ENCODE data around the gene MIB2. TPM values are rescaled to one million over a fixed set of nuclear protein-coding genes. Genes with fewer than 3 reads are reported as not detected.
A peak's percentile ranks its signal among the peaks of the same experiment; 100 is the strongest.

MIB2 gene
- total RNA-seq, 4 donors from 2014 or later = 33.6 to 99.9 (median 74.6) TPM

DNA sequence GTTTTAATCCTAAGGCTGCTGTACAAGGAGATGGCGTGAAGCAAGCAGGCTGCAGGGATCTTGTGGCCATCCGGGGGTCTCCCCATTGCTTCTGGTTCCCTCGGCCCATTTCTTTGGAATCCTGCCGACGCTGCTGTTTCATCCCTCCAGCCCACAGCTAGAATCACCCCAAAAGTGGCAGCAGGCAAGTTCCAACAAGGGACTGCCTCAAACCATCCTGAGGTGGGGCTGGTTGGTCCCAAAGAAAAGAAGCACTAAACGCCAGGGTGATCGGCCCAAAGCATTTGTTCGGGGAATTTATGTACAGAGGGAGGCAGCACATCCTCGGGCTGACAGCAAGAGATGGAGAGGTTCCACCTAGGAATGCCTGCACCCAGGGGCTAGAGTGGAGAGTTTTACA, 4.5 kb upstream of the MIB2 start:
- TF ChIP-seq EP300 (IDR thresholded peaks at IDR 0.05) (no peak), POLR2A (IDR thresholded peaks at IDR 0.05; ENCODE audit: low read depth) (no peak), POLR2AphosphoS5 (IDR thresholded peaks at IDR 0.05) (no peak)
- TF ChIP-seq, protein P1, sequence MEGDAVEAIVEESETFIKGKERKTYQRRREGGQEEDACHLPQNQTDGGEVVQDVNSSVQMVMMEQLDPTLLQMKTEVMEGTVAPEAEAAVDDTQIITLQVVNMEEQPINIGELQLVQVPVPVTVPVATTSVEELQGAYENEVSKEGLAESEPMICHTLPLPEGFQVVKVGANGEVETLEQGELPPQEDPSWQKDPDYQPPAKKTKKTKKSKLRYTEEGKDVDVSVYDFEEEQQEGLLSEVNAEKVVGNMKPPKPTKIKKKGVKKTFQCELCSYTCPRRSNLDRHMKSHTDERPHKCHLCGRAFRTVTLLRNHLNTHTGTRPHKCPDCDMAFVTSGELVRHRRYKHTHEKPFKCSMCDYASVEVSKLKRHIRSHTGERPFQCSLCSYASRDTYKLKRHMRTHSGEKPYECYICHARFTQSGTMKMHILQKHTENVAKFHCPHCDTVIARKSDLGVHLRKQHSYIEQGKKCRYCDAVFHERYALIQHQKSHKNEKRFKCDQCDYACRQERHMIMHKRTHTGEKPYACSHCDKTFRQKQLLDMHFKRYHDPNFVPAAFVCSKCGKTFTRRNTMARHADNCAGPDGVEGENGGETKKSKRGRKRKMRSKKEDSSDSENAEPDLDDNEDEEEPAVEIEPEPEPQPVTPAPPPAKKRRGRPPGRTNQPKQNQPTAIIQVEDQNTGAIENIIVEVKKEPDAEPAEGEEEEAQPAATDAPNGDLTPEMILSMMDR (IDR thresholded peaks at IDR 0.05) = no peak
- 65% methylated on average over 9 of the region's 9 CpGs for WGBS
- H3K4me3 ChIP-seq = no peak overlapping the region
- no peaks in the 10 kb centered on the region for H3K36me3 ChIP-seq
- no peak for DNase-seq (ENCODE audit: extremely low spot score)
- no peaks in the 10 kb centered on the region for H3K27me3 ChIP-seq
- intact Hi-C loops (cut with DNase I) = no loop called here
- H3K9me3 ChIP-seq = no peaks in the 10 kb centered on the region
- peaks cover 15 to 24% (median 21%) of the 10 kb centered on the region in 4 donors for H3K4me1 ChIP-seq
- H3K27ac ChIP-seq (replicated peaks in 1 of 4) = peak overlapping the region in 3 of 4 donors; percentile 16 to 63 (median 28)

DNA sequence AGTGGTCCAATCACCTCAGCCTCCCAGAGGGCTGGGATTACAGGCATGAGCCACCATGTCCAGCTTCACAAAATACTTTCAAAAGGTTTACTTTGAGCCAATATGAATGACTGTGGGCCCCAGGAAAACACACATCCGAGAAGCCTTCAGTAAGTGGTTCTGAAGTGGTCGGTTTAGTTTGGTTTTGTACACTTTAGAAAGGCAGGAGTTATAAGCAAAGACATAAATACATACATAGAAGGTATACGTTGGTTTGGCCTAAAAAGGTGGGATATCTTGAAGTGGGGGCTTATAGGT, 3.2 kb upstream of the MIB2 start:
- WGBS = 88% methylated on average over 3 of the region's 3 CpGs
- Histone ChIP-seq H3K27ac (replicated peaks in 1 of 4) (peak overlapping the region in 1 of 4 donors; percentile 63), H3K4me3 (no peak overlapping the region), H3K9me3 (no peaks in the 10 kb centered on the region), H3K4me1 (peaks cover 22 to 34% (median 30%) of the 10 kb centered on the region in 4 donors), H3K36me3 (peaks cover 0 to under 1% (median 0%) of the 10 kb centered on the region in 4 donors), H3K27me3 (no peaks in the 10 kb centered on the region)
- no peak for DNase-seq (ENCODE audit: extremely low spot score)
- intact Hi-C loops (cut with DNase I) = no loop called here
- TF ChIP-seq POLR2A (IDR thresholded peaks at IDR 0.05; ENCODE audit: low read depth) (no peak), EP300 (IDR thresholded peaks at IDR 0.05) (no peak), POLR2AphosphoS5 (IDR thresholded peaks at IDR 0.05) (no peak)
- TF ChIP-seq, protein P1 (IDR thresholded peaks at IDR 0.05) = no peak

DNA sequence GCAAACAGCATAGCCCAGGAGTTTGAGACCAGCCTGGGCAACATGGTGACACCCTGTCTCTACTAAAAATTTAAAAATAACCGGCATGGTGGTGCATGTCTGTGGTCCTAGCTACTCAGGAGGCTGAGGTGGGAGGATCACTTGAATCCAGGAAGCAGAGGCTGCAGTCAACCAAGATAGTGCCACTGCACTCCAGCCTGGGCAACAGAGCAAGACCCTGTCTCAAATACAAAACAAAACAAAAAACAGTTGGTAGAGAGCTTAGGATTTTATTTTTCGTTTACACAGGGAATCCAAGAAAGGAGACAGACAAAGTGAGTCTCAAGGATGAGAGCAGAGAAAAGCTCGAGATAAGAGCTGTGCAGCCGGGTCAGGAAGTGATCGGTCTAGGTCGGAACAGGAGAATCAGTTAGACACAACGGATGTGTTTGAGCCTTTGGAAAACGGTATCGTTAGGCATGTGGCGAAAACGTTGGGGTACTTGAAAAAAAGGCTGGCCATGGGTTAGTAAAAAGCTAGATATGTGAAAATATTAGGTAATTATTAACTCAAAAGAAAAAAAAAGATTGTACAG, 1.7 kb upstream of the MIB2 start:
- intact Hi-C loops (cut with DNase I) = loop anchor here (2.0 kb wide), 1 partner anchor 39 kb away; the partner anchor contains the start of gene SSU72
- DNase-seq (ENCODE audit: extremely low spot score) = no peak
- 83% methylated on average over 11 of the region's 11 CpGs for WGBS
- Histone ChIP-seq H3K27me3 (no peaks in the 10 kb centered on the region), H3K27ac (replicated peaks in 1 of 4) (no peak overlapping the region), H3K4me3 (peak overlapping the region in 1 of 4 donors; percentile 92), H3K36me3 (peaks cover 4 to 16% (median 12%) of the 10 kb centered on the region in 4 donors), H3K4me1 (peaks cover 24 to 43% (median 42%) of the 10 kb centered on the region in 4 donors), H3K9me3 (no peaks in the 10 kb centered on the region)
- TF ChIP-seq, protein P1 (IDR thresholded peaks at IDR 0.05) = no peak

DNA sequence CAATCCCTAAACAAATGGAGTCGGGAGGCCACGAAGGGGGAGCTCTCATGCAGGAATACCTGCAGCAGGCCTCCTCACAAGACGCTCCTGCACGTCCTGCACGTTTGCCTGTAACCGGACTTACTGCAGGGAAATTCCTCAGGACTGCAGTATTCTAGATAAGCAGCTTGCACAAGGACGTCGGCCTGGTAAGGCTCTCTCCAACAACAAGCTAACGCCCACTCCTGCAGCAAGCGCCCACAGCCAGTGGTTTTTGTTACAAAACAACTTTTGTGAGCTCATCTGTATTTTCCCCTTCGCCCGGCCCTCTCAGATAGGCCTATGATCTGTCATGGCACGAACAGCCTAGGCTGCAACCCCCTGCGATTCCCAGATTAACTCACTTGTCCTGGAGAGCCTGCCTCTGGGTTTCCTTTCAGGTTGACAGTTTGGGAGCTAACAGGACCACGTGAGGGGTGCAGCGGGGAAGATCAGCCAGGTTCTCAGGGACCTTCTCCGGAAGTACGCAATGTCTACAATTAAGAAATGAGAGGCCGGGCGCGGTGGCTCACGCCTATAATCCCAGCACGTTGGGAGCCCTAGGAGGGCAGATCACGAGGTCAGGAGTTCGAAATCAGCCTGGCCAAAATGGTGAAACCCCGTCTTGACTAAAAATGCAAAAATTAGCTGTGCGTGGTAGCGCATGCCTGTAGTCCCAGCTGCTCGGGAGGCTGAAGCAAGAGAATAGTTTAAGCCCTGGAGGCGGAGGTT, 921 bp upstream of the MIB2 start:
- intact Hi-C loops (cut with DNase I) = loop anchor here (2.0 kb wide), 1 partner anchor 40 kb away; the partner anchor contains the start of gene SSU72
- peaks cover 24 to 43% (median 42%) of the 10 kb centered on the region in 4 donors for H3K4me1 ChIP-seq

More for the DNA sequence above, 921 bp upstream of the MIB2 start:
- no peak for DNase-seq (ENCODE audit: extremely low spot score)
- H3K27me3 ChIP-seq = no peaks in the 10 kb centered on the region
- TF ChIP-seq EP300 (IDR thresholded peaks at IDR 0.05) (no peak), POLR2AphosphoS5 (IDR thresholded peaks at IDR 0.05) (no peak), POLR2A (IDR thresholded peaks at IDR 0.05; ENCODE audit: low read depth) (no peak)
- TF ChIP-seq, protein P1 (IDR thresholded peaks at IDR 0.05) = no peak
- H3K9me3 ChIP-seq = no peaks in the 10 kb centered on the region
- H3K4me3 ChIP-seq = peak overlapping the region; percentile 86 to 99 (median 94)
- peaks cover 4 to 23% (median 13%) of the 10 kb centered on the region in 4 donors for H3K36me3 ChIP-seq
- peak overlapping the region; percentile 99 to 100 (median 100) for H3K27ac ChIP-seq (replicated peaks in 1 of 4)
- 16% methylated on average over 25 of the region's 30 CpGs for WGBS
